SU-DHL-6 (cell line): ENCODE results near the gene PHAF1.

ENCODE experiments used
- H2AFZ ChIP-seq: fragments of 200-600 bp; sonication (generic); 2 replicates; pipeline ENCODE4 v1.6.1; 2014; ENCODE audit warnings: low read depth, mild to moderate bottlenecking, moderate library complexity, mixed read lengths, antibody characterized with exemption, low read length; ENCODE audit not compliant: severe bottlenecking
- H3F3A ChIP-seq: fragments of 200-600 bp; shearing (Covaris generic); 2 replicates; pipeline ENCODE4 v1.6.0; 2016; ENCODE audit warnings: antibody characterized with exemption, mild to moderate bottlenecking; ENCODE audit not compliant: insufficient read depth
- H3K27ac ChIP-seq: fragments of 200-600 bp; sonication (generic); 2 replicates; pipeline ENCODE4 v1.5.1; 2016; ENCODE audit warnings: low read depth, mild to moderate bottlenecking, low read length, moderate library complexity, mixed read lengths
- H3K27me3 ChIP-seq: fragments of 200-600 bp; sonication (generic), shearing (Covaris generic); 2 replicates; pipeline ENCODE4 v1.6.0; 2014; ENCODE audit warnings: mild to moderate bottlenecking, low read length
- H3K36me3 ChIP-seq: fragments of 200-600 bp; sonication (generic); 2 replicates; pipeline ENCODE4 v1.6.1; 2014; ENCODE audit warnings: mild to moderate bottlenecking, low read length, mixed read lengths
- H3K4me2 ChIP-seq: fragments of 300-600, 200-600 bp; shearing (Covaris generic), sonication (generic); 2 replicates; pipeline ENCODE4 v1.6.0; 2014; ENCODE audit warnings: low read length, low read depth, mild to moderate bottlenecking; ENCODE audit not compliant: poor library complexity, severe bottlenecking
- H3K4me3 ChIP-seq: fragments of 200-600 bp; sonication (generic); 2 replicates; pipeline ENCODE4 v1.5.1; 2014; ENCODE audit warnings: antibody characterized with exemption, low read length, mild to moderate bottlenecking, mixed read lengths; ENCODE audit not compliant: insufficient read depth, poor library complexity, severe bottlenecking
- H3K79me2 ChIP-seq: fragments of 200-600 bp; sonication (generic); 2 replicates; pipeline ENCODE4 v1.6.1; 2014; ENCODE audit warnings: mild to moderate bottlenecking, low read length, moderate library complexity; ENCODE audit not compliant: insufficient read depth
- H3K9ac ChIP-seq: fragments of 200-600 bp; sonication (generic); 2 replicates; pipeline ENCODE4 v1.7.0; 2014; ENCODE audit warnings: mild to moderate bottlenecking, low read length
- H3K9me2 ChIP-seq: fragments of 200-600 bp; sonication (generic); replicated peaks from 2 replicates; pipeline ENCODE4 v1.6.1; 2014; ENCODE audit warnings: low read length; ENCODE audit not compliant: insufficient read depth
- H3K9me3 ChIP-seq: fragments of 200-600 bp; sonication (generic); 2 replicates; pipeline ENCODE4 v1.6.1; 2014; ENCODE audit warnings: low read length, mixed read lengths; ENCODE audit not compliant: insufficient read depth
- H4K20me1 ChIP-seq: fragments of 200-600 bp; sonication (generic); 2 replicates; pipeline ENCODE4 v1.6.1; 2014; ENCODE audit warnings: low read depth, mild to moderate bottlenecking, antibody characterized with exemption, low read length, moderate library complexity, mixed read lengths
- EZH2phosphoT487 ChIP-seq: fragments of 200-600 bp; sonication (generic), shearing (Covaris generic); conservative IDR thresholded peaks from 2 replicates; pipeline ENCODE4 v1.6.1; 2018; ENCODE audit warnings: mild to moderate bottlenecking, antibody characterized with exemption, low read length, moderate library complexity, mixed read lengths
- TF ChIP-seq, protein P1 (sequence below): fragments of 200-600 bp; sonication (generic); IDR thresholded peaks from one replicate; pipeline ENCODE4 v1.5.1; 2017; ENCODE audit warnings: antibody characterized with exemption, mild to moderate bottlenecking, low read length, moderate library complexity; ENCODE audit not compliant: insufficient read depth, poor library complexity, severe bottlenecking

Gene PHAF1

DNA sequence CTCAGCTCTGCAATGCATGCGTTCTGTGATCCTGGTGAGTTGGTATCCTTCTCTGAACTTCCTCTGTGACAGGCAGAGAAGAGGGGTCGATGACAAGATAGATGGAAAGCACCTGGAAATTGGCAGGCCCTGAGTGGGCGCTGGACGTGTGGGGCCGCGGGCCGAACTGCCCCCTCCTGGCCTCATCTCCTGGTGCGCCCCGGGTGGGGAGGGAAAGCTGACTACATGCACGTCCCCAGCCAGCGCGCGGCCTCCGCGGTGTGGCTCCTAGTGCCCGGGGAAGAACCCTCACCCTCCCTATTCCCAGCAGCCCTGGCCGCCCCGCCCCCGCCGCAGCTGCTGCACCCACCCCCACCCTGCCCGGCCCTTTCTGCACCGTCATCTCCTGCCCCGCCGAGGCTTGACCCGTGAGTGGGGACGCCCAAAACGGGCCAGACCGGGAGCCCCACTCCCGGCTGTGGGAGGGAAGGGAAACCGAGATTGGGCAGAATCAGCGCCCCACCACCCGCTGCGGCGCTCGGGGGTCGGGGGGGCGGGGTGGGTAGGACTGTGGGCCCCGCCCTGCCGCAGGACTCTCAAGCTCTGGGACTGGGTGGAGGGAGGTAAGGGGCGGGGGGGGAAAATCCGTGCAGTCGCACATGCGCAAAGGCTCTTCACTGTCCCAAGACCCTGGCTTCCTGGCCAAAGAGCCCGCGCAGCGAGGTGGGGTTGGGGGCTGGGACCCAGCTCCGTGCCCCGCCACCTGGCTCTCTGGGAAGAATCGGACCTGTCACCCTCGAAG lies 60.6 kb downstream of the PHAF1 start, which contains the start of gene NOL3:
TSS of gene NOL3 (plus strand) at position 371 of the 781 bp plus-strand sequence.
- Histone ChIP-seq H3K27ac (no peak within 1 kb of the TSS), H4K20me1 (no peaks in the 10 kb centered on the region), H3K4me2 (peak within 1 kb of the TSS; percentile 18), H3K36me3 (no peaks in the 10 kb centered on the region), H3F3A (no peaks in the 10 kb centered on the region), H2AFZ (no peak within 1 kb of the TSS), H3K79me2 (no peaks in the 10 kb centered on the region), H3K9me2 (no peaks in the 10 kb centered on the region), H3K4me3 (no peak within 1 kb of the TSS), H3K27me3 (no peaks in the 10 kb centered on the region), H3K9ac (no peak within 1 kb of the TSS), H3K9me3 (no peaks in the 10 kb centered on the region)
- TF ChIP-seq EZH2phosphoT487 = no peak
- TF ChIP-seq, protein P1, sequence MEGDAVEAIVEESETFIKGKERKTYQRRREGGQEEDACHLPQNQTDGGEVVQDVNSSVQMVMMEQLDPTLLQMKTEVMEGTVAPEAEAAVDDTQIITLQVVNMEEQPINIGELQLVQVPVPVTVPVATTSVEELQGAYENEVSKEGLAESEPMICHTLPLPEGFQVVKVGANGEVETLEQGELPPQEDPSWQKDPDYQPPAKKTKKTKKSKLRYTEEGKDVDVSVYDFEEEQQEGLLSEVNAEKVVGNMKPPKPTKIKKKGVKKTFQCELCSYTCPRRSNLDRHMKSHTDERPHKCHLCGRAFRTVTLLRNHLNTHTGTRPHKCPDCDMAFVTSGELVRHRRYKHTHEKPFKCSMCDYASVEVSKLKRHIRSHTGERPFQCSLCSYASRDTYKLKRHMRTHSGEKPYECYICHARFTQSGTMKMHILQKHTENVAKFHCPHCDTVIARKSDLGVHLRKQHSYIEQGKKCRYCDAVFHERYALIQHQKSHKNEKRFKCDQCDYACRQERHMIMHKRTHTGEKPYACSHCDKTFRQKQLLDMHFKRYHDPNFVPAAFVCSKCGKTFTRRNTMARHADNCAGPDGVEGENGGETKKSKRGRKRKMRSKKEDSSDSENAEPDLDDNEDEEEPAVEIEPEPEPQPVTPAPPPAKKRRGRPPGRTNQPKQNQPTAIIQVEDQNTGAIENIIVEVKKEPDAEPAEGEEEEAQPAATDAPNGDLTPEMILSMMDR = no peak

DNA sequence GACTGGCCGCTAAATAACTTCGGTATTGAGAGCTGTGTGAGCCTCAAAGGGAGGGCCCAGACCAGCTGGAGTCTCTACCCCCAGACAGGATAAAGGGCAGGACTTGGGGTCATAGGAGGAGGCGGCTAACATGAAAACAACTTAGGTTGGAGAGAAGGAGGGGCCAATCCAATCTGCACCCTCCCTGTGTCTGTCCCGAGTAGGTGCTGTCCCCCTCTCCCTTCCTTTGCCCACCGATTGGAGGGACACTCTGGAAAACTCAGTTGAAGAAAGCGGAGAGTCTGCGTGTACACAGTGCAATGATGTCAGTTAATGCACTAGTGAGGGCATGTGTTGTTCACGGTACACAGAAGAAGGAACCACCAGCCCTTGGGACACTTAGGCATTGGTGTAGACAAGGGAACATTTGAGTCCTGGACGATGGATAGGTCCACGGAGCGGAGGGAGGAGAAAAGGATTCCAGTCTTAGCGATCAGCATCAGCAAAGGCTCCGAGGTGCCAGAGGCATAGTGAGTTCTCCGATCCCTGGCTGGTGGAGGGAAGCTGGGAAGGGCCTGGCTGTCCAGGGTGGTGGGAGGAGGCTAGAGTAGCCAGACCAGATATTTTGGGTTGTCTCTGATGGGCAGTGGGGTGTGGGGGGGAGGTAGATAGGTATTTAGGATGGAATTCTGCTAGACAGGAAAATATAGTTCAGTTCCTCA lies 61.4 kb downstream of the PHAF1 start:
- H3K27me3 ChIP-seq = no peaks in the 10 kb centered on the region
- no peaks in the 10 kb centered on the region for H3F3A ChIP-seq
- H3K4me2 ChIP-seq = no peak overlapping the region
- H3K9me2 ChIP-seq = no peaks in the 10 kb centered on the region
- no peak overlapping the region for H3K4me3 ChIP-seq
- H3K9ac ChIP-seq = no peak overlapping the region
- no peaks in the 10 kb centered on the region for H3K79me2 ChIP-seq
- H4K20me1 ChIP-seq = no peaks in the 10 kb centered on the region
- no peak overlapping the region for H3K27ac ChIP-seq
- no peak for TF ChIP-seq EZH2phosphoT487
- TF ChIP-seq, protein P1 = no peak
- H3K9me3 ChIP-seq = no peaks in the 10 kb centered on the region
- no peaks in the 10 kb centered on the region for H3K36me3 ChIP-seq
- H2AFZ ChIP-seq = no peak overlapping the region

DNA sequence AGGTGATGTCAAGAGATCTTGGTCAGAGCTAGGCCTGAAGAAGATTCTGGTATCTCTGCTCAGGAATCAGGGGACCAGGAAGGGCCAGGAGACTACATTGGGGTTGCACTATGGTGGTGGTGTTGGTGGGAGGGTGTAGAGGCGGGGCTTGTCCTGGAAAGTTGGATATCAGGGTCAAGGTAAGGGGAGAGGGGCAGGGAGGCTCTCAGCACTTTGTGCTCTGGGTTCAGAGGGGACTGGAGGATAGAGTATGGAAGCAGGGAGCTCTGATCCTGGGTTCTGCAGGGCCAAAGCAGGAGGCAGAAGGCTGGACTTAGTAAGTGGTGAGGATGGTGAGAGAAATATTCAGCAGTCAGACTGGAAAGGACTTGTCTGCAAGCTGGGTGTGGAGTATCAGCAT lies 63.6 kb downstream of the PHAF1 start:
- Histone ChIP-seq H3K9me2 (no peaks in the 10 kb centered on the region), H2AFZ (no peak overlapping the region), H3K27me3 (no peaks in the 10 kb centered on the region), H3K9me3 (no peaks in the 10 kb centered on the region), H3K9ac (no peak overlapping the region), H3K27ac (no peak overlapping the region), H4K20me1 (no peaks in the 10 kb centered on the region), H3K36me3 (no peaks in the 10 kb centered on the region), H3F3A (no peaks in the 10 kb centered on the region), H3K4me2 (peak overlapping the region; percentile 51), H3K79me2 (no peaks in the 10 kb centered on the region), H3K4me3 (no peak overlapping the region)
- no peak for TF ChIP-seq EZH2phosphoT487
- TF ChIP-seq, protein P1 = no peak
